Mononuclear cell (primary cell): ENCODE results near the gene DMAC2. TPM values are rescaled to one million over a fixed set of nuclear protein-coding genes. Genes with fewer than 3 reads are reported as not detected.
A peak's percentile ranks its signal among the peaks of the same experiment; 100 is the strongest.
"Not testable (repeated sequence)": the region's sequence is repeated elsewhere in the genome, so short reads cannot be mapped to it uniquely, and the experiment has no call there.

Experiments used
- H3K27me3 ChIP-seq: 2 replicates; pipeline ENCODE4 v1.6.0; 2011; ENCODE audit warnings: low read length, control low read depth; ENCODE audit not compliant: insufficient read depth
- H3K4me1 ChIP-seq: 2 replicates; pipeline ENCODE4 v1.5.1; 2011; ENCODE audit warnings: mild to moderate bottlenecking, low read length, control low read depth; ENCODE audit not compliant: insufficient read depth
- H3K4me3 ChIP-seq: 2 replicates; pipeline ENCODE4 v1.5.1; 2011; ENCODE audit warnings: mild to moderate bottlenecking, low read length, moderate library complexity
- H3K9me3 ChIP-seq: 2 replicates; pipeline ENCODE4 v1.5.1; 2011; ENCODE audit warnings: low read depth, mild to moderate bottlenecking, control low read depth, low read length
- total RNA-seq: library from RNA; depleted of rRNA; stranded (reverse); fragments of >200 nt; gene quantifications from one replicate; pipeline ENCODE4 v1.2.3, GENCODE V29; 2012

The DMAC2 gene
- 13.0 TPM for total RNA-seq

DNA sequence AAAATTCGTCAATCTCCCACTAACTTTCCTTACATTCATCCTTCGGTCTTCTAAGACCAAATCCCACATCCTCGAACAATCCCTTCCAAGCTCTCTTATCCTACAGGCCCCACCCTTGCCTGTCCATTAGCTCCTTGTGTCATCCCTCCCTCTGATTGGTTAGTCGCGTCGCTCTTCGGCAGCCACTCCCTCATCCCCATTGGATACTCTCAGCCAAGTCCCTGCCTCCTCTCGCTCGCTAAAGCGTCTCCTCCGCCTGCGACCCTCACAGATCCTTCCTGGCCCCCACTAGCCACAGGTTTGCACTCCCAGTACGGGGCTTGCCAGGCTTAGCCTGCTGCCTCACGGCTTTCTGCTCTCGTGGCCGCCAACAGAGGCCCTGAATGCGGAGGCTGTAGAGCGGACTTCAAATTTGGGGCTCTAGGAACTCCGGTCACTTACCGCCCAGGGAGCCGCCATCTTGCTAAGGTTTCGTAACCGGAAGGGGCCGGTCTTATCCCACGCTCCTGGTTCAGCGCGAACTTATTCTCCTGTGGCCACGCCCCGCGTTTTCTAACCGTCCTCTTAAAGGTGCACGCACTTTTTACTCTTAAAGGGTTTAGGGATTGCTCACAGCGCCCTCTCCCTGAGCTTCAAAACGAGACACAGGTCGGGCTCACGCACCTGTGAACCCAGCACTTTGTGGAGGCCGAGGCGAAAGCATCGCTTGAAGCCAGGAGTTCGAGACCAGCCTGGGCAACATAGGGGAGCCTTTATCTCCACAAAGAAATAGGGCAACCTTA lies at the start of gene DMAC2:
Gene DMAC2 (minus strand): TSS at position 472 of the 782 bp plus-strand sequence. CDS start 13 bp downstream, at position 459.
- Histone ChIP-seq H3K4me3 (peak within 1 kb of the TSS; percentile 83), H3K27me3 (no peaks in the 10 kb centered on the region), H3K9me3 (no peaks in the 10 kb centered on the region), H3K4me1 (peaks cover 22% of the 10 kb centered on the region)

DNA sequence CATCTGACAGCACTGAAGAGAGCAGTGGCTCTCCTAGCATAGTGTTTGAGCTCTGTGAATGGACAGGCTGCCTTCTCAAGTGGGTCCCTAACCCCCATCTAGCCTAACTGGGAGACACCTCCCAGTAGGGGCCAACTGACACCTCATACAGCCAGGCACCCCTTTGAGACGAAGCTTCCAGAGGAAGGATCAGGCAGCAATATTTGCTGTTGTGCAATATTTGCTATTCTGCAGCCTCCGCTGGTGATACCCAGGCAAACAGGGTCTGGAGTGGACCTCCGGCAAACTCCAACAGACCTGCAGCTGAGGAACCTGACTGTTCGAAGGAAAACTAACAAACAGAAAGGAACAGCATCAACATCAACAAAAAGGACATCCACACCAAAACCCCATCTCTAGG lies 47.2 kb upstream of the DMAC2 start:
- not testable (repeated sequence) for H3K4me3 ChIP-seq, H3K27me3 ChIP-seq, H3K9me3 ChIP-seq, H3K4me1 ChIP-seq

DNA sequence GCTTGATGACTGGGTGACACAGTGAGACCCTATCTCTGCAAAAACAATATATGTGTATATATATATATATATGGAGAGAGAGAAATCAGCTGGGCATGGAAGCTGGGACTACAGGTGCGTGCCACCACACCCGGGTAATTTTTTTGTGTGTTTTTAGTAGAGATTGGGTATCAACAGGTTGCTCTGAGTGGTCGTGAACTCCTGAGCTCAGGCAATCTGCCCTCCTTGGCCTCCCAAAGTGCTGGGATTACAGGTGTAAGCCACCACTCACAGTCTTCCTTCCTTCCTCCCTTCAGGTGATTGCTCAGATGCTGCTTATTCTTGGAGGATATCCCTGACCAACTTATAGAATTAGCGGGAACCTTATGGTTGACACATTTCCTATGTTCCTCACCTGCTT lies 45.1 kb upstream of the DMAC2 start:
- peaks cover 10% of the 10 kb centered on the region for H3K27me3 ChIP-seq
- no peaks in the 10 kb centered on the region for H3K9me3 ChIP-seq
- H3K4me3 ChIP-seq: no peak overlapping the region
- H3K4me1 ChIP-seq: no peaks in the 10 kb centered on the region

DNA sequence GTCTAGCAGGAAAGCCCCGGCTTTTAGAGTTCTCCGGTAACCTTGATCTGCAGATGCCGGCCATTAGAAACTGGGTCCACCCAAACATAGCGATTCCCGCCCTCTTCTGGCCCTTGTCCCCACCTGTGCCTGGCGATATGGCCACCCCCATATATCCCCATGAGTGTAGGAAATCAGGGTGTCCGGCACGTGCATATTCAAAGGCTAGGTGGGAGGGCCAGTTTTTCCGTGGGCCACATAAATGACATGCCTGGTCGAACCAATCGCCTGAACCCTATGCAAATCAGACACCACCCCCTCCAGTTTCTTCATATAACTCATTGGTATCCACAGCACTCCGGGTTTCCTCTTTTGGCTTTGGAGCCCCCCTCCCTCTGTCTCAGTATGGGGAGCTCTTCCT lies 40.6 kb upstream of the DMAC2 start:
- peaks cover 8% of the 10 kb centered on the region for H3K27me3 ChIP-seq
- no peaks in the 10 kb centered on the region for H3K4me1 ChIP-seq
- no peak overlapping the region for H3K4me3 ChIP-seq
- H3K9me3 ChIP-seq: no peaks in the 10 kb centered on the region

DNA sequence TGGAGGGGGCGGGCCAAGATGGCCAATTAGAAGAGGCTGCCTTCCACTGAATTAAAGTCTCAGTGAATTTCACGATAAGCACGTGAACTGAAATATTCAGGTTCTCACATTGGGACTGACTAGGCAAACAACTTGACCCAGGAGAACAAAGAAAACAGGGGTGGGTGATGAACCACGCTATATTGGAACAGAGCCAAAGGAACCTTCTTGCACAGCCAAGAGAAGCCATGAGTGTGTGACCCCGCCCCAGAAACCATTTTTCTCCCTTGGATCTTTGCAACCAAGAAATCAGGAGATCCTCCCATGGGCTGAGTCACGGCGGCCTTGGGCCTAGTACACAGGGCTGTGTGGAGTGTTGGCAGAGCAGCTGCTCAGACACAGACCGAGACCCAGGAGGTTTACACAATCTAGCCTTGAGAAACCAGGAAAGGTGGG lies 40.1 kb upstream of the DMAC2 start:
- Histone ChIP-seq H3K9me3 (no peaks in the 10 kb centered on the region), H3K4me1 (no peaks in the 10 kb centered on the region), H3K27me3 (peaks cover 4% of the 10 kb centered on the region), H3K4me3 (no peak overlapping the region)

DNA sequence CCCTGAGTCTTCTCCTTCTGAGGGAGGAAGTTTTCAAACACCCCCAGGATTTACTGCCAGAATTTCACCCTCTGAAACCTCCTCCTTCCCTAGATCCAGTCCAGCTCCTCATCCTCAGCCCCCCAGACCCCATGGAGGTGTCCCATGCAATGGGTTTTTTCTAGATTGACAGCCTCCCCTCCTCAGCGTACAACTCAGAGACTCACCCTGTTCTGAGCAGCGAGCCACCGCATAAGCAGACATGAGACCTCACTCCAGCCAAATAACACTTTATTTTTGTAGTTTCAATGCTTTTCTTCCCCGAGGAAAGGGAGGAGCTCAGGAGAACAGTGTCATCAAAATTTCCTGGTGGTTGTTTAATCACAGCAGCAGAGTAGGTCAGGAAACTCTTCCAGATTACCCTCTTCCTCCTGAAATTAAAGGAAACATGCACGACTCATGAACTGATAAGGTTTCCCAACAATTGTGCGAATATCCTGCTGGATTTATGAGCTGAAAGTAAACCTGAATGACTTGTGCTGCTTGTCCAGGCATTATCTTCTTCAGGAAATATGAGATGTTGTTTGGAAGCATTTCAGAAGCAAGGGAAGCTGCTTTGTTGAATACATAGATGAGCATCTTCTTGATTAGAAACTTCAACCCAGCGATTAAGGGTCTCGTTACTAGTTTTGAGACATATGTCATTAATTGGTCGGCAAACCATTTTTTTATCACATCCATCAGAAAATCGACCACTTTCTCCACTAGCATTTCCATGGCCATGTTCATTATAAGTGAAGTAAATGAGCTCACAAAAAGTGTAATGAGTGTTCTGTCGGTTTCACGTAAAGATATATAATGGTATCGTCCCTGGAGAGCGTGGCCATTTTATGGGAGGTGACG lies 39.4 kb upstream of the DMAC2 start:
- Histone ChIP-seq H3K4me1 (no peaks in the 10 kb centered on the region), H3K4me3 (no peak overlapping the region), H3K9me3 (no peaks in the 10 kb centered on the region), H3K27me3 (peaks cover 4% of the 10 kb centered on the region)

DNA sequence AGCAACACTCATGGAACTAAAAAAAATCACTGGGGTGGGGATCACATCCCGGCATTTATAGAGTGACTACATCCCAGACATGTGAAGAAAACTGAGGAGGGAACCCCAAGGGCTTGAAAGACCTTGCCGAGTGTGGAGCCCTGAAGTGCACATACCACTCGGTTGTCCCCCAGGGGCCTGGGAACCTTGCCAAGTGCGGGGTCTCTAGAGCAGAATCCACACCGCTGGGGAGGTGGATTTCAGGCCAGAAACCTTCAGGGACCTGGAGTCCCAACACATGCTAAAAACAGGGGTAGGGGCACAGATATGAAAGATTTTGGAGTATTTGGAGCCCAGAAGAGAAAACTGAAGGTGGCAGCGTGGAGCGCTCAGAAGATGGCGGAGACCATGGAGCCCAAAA lies 38.5 kb upstream of the DMAC2 start:
- H3K9me3 ChIP-seq: no peaks in the 10 kb centered on the region
- H3K4me1 ChIP-seq: no peaks in the 10 kb centered on the region
- H3K27me3 ChIP-seq: peaks cover 9% of the 10 kb centered on the region
- H3K4me3 ChIP-seq: no peak overlapping the region

DNA sequence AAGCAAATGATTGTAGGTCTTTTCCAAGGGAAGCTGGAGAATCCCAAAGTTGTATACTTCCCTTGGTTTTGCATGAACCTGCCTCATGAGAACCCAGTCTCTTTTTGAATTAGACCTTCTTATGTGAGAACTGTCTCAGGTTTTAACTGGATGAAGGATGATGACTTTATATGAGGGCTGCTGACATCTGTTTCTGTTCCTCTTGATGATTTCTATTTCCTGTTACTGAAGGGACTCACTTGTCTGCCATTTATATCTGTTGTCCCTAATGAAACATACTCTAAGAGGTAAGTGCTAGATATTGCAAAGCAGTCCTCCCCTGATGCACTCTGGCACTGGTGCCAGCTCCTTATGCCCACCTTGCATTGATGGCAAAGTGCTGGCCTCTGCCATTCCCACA lies 36.9 kb upstream of the DMAC2 start:
- no peaks in the 10 kb centered on the region for H3K9me3 ChIP-seq
- peaks cover 16% of the 10 kb centered on the region for H3K27me3 ChIP-seq
- H3K4me3 ChIP-seq: no peak overlapping the region
- no peaks in the 10 kb centered on the region for H3K4me1 ChIP-seq

DNA sequence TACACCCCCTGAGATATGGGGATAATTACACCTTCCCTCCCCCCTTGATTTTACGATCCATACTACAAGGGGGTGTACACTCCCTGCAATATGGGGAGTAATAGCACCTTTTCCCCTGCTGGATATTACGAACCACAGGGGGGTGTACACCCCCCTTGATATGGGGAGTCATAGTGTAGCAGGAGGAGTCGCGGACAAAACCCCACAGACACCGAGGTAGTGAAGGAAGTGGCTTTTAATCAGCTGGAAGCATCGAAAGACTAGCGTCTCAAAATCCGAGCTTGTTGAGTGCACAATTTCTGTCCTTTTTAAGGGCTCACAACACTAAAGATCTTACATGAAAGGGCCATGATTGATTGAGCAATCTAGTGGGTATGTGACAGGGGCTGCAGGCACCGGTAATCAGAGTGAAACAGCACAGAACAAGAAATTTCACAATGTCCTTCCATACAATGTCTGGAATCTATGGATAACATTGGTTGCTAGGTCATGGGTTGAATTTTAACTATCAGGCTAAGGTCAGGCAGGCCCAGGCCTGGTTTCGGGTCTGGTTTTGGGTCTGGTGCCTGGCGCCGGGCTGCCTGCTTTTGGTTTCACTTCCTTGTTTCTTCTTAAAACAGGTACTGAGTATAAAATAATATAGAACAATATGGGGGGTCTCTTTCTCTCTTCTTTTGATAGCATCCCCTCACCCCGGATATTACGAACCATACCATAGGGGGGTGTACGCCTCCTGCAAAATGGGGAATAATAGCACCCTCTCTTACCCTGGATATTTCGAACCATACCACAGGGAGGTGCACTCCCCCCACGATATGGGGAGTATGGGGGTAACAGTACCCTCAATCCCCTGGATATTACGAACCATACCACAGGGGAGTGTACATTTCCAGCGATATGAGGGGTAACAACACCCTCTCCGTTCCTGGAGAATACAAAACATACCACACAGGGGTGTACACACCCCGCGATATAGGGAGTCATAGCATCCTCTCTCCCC lies 23.8 kb upstream of the DMAC2 start:
- not testable (repeated sequence) for H3K4me3 ChIP-seq, H3K9me3 ChIP-seq

DNA sequence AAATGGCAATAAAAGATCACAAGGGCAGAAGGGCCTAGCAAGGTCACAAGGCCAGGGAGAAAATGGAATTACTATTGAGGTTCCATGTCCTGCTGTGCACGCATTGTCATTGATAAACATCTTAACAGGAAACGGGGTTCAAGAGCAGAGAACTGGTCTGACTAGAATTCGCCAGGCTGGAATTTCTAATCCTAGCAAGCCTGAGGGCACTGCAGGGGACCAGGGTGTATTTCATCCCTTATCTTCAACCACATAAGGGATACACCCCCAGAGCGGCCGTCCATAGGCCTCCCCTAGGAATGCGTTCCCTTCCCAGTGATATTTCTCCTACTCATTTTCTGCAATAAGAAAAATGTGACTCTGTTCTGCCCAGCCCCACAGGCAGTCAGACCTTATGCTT lies 22.8 kb upstream of the DMAC2 start:
- peaks cover 23% of the 10 kb centered on the region for H3K27me3 ChIP-seq
- H3K4me1 ChIP-seq: peaks cover 11% of the 10 kb centered on the region
- H3K4me3 ChIP-seq: no peak overlapping the region
- no peaks in the 10 kb centered on the region for H3K9me3 ChIP-seq

More for the DNA sequence above, 23.8 kb upstream of the DMAC2 start:
- Histone ChIP-seq H3K27me3 (peaks cover 32% of the 10 kb centered on the region), H3K4me1 (peaks cover 11% of the 10 kb centered on the region)

DNA sequence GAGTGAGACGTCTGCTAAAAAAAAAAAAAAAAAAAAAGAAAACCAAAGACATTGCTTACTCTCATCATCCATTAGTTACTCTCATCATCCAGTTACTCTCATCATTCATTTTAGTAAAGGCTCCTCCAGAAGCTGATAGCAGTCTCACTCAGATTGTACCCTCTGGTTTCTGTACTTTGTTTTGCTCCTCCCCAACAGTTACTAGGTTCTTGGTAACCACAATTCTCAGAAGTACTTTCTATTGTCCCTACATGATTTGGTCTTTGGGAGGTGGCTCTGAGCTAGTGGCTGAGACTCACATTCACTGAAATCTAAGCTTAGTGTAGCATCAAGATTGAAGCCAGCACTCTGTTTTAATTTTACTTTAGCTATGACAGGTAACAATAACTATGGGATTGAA lies 17.5 kb upstream of the DMAC2 start:
- Histone ChIP-seq H3K4me3 (no peak overlapping the region), H3K4me1 (no peaks in the 10 kb centered on the region), H3K27me3 (peaks cover 18% of the 10 kb centered on the region), H3K9me3 (no peaks in the 10 kb centered on the region)

DNA sequence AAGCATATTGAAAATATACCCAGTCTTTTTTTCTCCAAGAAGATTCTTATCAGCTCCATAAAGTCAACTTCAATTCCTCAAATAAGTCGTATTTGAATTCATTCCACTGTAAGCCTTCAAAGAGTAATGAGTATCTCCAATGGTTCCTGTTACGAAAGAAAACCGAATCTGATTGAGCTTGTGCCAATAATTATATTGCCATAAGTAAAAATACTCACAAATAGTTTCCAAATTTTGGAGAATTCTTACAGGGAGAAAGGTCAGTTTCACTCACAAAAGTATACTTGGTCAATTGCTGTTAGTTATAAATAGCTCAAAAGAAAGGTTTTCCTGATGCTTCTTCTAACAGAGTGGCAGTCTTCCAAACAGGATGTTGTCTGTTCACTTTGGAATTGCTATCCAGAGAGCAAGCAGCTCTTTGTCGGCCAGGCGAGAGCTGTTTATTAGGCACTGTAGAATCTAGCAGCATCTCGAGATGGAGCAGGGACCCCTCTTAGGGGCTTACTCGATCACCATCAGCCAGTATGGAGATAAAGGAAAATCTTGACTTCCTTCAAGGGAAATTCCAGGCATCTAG lies 16.7 kb upstream of the DMAC2 start:
- Histone ChIP-seq H3K27me3 (peaks cover 18% of the 10 kb centered on the region), H3K4me1 (no peaks in the 10 kb centered on the region), H3K4me3 (no peak overlapping the region), H3K9me3 (no peaks in the 10 kb centered on the region)

DNA sequence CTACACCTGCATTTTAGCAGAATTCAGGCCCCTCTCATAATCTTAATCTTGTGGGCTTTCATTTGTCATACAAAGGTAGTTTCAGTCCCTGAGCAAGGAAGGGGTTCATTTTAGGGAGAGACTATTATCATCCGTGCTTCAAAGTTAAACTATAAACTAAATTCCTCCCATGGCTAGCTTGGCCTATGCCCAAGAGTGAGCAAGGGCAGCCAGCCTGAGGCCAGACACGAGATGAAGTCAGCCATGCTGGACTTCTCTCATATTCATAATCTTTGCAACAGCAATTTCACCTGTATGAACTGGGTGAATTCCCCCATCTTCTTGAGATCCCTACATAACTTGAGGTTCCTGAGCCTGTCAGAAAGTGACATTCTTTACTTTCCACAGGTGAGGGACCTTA lies 16.2 kb upstream of the DMAC2 start:
- no peaks in the 10 kb centered on the region for H3K9me3 ChIP-seq
- H3K4me1 ChIP-seq: no peaks in the 10 kb centered on the region
- peaks cover 14% of the 10 kb centered on the region for H3K27me3 ChIP-seq
- no peak overlapping the region for H3K4me3 ChIP-seq

DNA sequence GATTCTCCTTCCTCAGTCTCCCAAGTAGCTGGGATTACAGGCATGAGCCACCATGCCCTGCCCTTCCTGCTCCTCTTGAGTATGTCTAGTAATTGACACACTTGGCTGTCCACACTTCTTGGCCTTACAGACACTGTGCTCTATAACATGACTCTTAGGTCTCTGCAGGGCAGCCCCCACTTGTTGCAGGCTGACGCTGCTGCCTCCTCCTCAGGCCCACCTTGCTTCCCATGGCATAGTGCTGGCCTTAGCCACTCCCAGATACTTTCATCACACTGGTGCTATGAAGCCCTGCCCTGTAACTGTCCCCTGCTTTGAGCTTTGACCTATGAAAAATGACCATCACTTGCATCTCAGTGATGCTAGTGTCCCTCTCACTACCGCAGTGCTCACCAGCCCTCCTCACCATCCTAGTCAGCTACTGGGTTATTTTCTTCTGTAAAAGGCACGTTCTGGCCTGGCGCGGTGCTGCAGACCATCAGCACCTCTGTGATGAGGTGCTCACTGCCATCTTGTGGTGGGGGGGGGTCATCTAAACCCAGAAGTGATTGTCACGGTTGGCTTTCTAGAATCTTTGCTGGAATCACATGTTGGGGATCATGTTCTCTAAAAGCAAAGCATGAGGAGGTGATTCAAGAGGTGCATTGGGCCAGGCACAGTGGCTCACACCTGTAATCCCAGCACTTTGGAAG lies 13.0 kb upstream of the DMAC2 start:
- no peaks in the 10 kb centered on the region for H3K9me3 ChIP-seq
- peaks cover 2% of the 10 kb centered on the region for H3K27me3 ChIP-seq
- H3K4me3 ChIP-seq: no peak overlapping the region
- H3K4me1 ChIP-seq: peaks cover 12% of the 10 kb centered on the region
